Fibroblast of mammary gland (primary cell): Measurements from ENCODE around the gene KBTBD13.
"Not testable (repeated sequence)": the region's sequence is repeated elsewhere in the genome, so short reads cannot be mapped to it uniquely, and the experiment has no call there.

ENCODE experiments used
- DNase-seq: peaks from one replicate; pipeline ENCODE4 v3.0.0-alpha.2; 2010; ENCODE audit warnings: low read depth
- H3K4me3 ChIP-seq: 2 replicates; pipeline ENCODE4 v1.5.1; 2011; ENCODE audit warnings: low read depth, mild to moderate bottlenecking, low read length, moderate library complexity; ENCODE audit not compliant: control insufficient read depth
- CTCF ChIP-seq: conservative IDR thresholded peaks from 2 replicates; pipeline ENCODE4 v1.5.1; 2011; ENCODE audit warnings: low read depth, low read length, inconsistent platforms; ENCODE audit not compliant: control insufficient read depth, insufficient read depth

KBTBD13 gene

GRCh38 chr15:65087873-65088642 lies 11.5 kb downstream of the KBTBD13 start:
- H3K4me3 ChIP-seq: no peak overlapping the region

GRCh38 chr15:65088643-65089021 lies 12.1 kb downstream of the KBTBD13 start:
- H3K4me3 ChIP-seq: no peak overlapping the region
- TF ChIP-seq CTCF: no peak
- no peak for DNase-seq

More at GRCh38 chr15:65087873-65088642, 11.5 kb downstream of the KBTBD13 start:
- no peak for TF ChIP-seq CTCF
- no peak for DNase-seq

GRCh38 chr15:65089206-65089824 lies 12.8 kb downstream of the KBTBD13 start:
- TF ChIP-seq CTCF: no peak
- DNase-seq: no peak

GRCh38 chr15:65091946-65092770 lies 15.6 kb downstream of the KBTBD13 start:
- DNase-seq: no peak

More at GRCh38 chr15:65089206-65089824, 12.8 kb downstream of the KBTBD13 start:
- H3K4me3 ChIP-seq: no peak overlapping the region

GRCh38 chr15:65092911-65093792 lies 16.6 kb downstream of the KBTBD13 start:
- no peak for DNase-seq
- no peak for TF ChIP-seq CTCF
- no peak overlapping the region for H3K4me3 ChIP-seq

More at GRCh38 chr15:65091946-65092770, 15.6 kb downstream of the KBTBD13 start:
- no peak overlapping the region for H3K4me3 ChIP-seq
- no peak for TF ChIP-seq CTCF

GRCh38 chr15:65093793-65094170 lies 17.2 kb downstream of the KBTBD13 start:
- DNase-seq: not testable (repeated sequence)

More at GRCh38 chr15:65093793-65094170, 17.2 kb downstream of the KBTBD13 start:
- not testable (repeated sequence) for H3K4me3 ChIP-seq
